Measurements from ENCODE around the gene ZNF608. TPM values are rescaled to one million over a fixed set of nuclear protein-coding genes. Genes with fewer than 3 reads are reported as not detected.

Gene ZNF608
- total RNA-seq, 1 donor from 2014 or later: 106 TPM

- FAIRE-seq (no peak), DNase-seq (ENCODE audit: low spot score in 2 of 2) (no peak)
Measured at GRCh38 chr5:124724357-124725039, 21.9 kb downstream of the ZNF608 start.

GRCh38 chr5:124721229-124721735 lies 25.2 kb downstream of the ZNF608 start:
- DNase-seq (ENCODE audit: low spot score in 2 of 2) (no peak), FAIRE-seq (no peak)

GRCh38 chr5:124720593-124720992 lies 25.8 kb downstream of the ZNF608 start:
- FAIRE-seq (no peak), DNase-seq (ENCODE audit: low spot score in 2 of 2) (no peak)

GRCh38 chr5:124719113-124719967 lies 27.1 kb downstream of the ZNF608 start:
- no peak for DNase-seq (ENCODE audit: low spot score in 2 of 2)
- FAIRE-seq: no peak

- FAIRE-seq (no peak), DNase-seq (ENCODE audit: low spot score in 2 of 2) (peak; percentile 41)
Measured at GRCh38 chr5:124718380-124718789, 28.1 kb downstream of the ZNF608 start.

GRCh38 chr5:124716169-124716568 lies 30.3 kb downstream of the ZNF608 start:
- FAIRE-seq (no peak), DNase-seq (ENCODE audit: low spot score in 2 of 2) (no peak)

GRCh38 chr5:124714910-124715309 lies 31.5 kb downstream of the ZNF608 start:
- DNase-seq (ENCODE audit: low spot score in 2 of 2) (no peak), FAIRE-seq (no peak)

- DNase-seq (ENCODE audit: low spot score in 2 of 2) (no peak), FAIRE-seq (no peak)
Measured at GRCh38 chr5:124713595-124713994, 32.8 kb downstream of the ZNF608 start.

- no peak for FAIRE-seq
- no peak for DNase-seq (ENCODE audit: low spot score in 2 of 2)
Measured at GRCh38 chr5:124712731-124713305, 33.6 kb downstream of the ZNF608 start.

GRCh38 chr5:124708086-124708485 lies 38.4 kb downstream of the ZNF608 start:
- DNase-seq (ENCODE audit: low spot score in 2 of 2): no peak
- no peak for FAIRE-seq

- DNase-seq (ENCODE audit: low spot score in 2 of 2) (no peak), FAIRE-seq (no peak)
Measured at GRCh38 chr5:124707520-124707919, 38.9 kb downstream of the ZNF608 start.

- DNase-seq (ENCODE audit: low spot score in 2 of 2) (no peak), FAIRE-seq (no peak)
Measured at GRCh38 chr5:124706729-124707361, 39.6 kb downstream of the ZNF608 start.

GRCh38 chr5:124706051-124706450 lies 40.4 kb downstream of the ZNF608 start:
- no peak for DNase-seq (ENCODE audit: low spot score in 2 of 2)
- FAIRE-seq: no peak

GRCh38 chr5:124705577-124705976 lies 40.9 kb downstream of the ZNF608 start:
- no peak for FAIRE-seq

GRCh38 chr5:124704594-124705284 lies 41.7 kb downstream of the ZNF608 start:
- DNase-seq (ENCODE audit: low spot score in 2 of 2) (no peak), FAIRE-seq (no peak)

More at GRCh38 chr5:124705577-124705976, 40.9 kb downstream of the ZNF608 start:
- DNase-seq (ENCODE audit: low spot score in 2 of 2): no peak

GRCh38 chr5:124703995-124704394 lies 42.4 kb downstream of the ZNF608 start:
- FAIRE-seq: no peak
- no peak for DNase-seq (ENCODE audit: low spot score in 2 of 2)

- FAIRE-seq: no peak
- no peak for DNase-seq (ENCODE audit: low spot score in 2 of 2)
Measured at GRCh38 chr5:124702525-124702924, 43.9 kb downstream of the ZNF608 start.

GRCh38 chr5:124701873-124702425 lies 44.5 kb downstream of the ZNF608 start:
- FAIRE-seq: no peak

GRCh38 chr5:124701016-124701415 lies 45.4 kb downstream of the ZNF608 start:
- FAIRE-seq (no peak), DNase-seq (ENCODE audit: low spot score in 2 of 2) (no peak)

More at GRCh38 chr5:124701873-124702425, 44.5 kb downstream of the ZNF608 start:
- no peak for DNase-seq (ENCODE audit: low spot score in 2 of 2)

- no peak for FAIRE-seq
- DNase-seq (ENCODE audit: low spot score in 2 of 2): no peak
Measured at GRCh38 chr5:124700333-124700732, 46.1 kb downstream of the ZNF608 start.

All from frontal cortex (tissue), 4 donors.